HepG2 (cell line): ENCODE data around the gene CRLF1. TPM values are rescaled to one million over a fixed set of nuclear protein-coding genes. Genes with fewer than 3 reads are reported as not detected.

Source experiments
- ATAC-seq: fragments of 200-7000 bp; cut with Tn5 transposase; 3 replicates; pipeline ENCODE4 v1.9.1; 2020; ENCODE audit warnings: mild to moderate bottlenecking, moderate library complexity
- BruUV-seq: library from RNA; stranded (reverse); fragments of 400-500 nt; replicated peaks from 2 replicates; lab custom pipeline; 2021; lab: Mats Ljungman, UMichigan
- CTCF ChIA-PET: fragments of 300-600 bp; formaldehyde crosslinking; extraction: SDS; loops from one replicate; lab custom pipeline; 2021; ENCODE audit warnings: low total read pairs, inconsistent platforms, low intra/inter-chr PET ratio; lab: Yijun Ruan, JAX
- POLR2A ChIA-PET: fragments of 350-600 bp; sonication (Branson Sonifier 250); formaldehyde crosslinking; loops from one replicate; lab custom pipeline; 2020; ENCODE audit warnings: antibody characterized with exemption, inconsistent platforms; lab: Yijun Ruan, JAX
- DNase-seq: peaks from one replicate; pipeline ENCODE4 v3.0.0-alpha.2; 2015; ENCODE audit warnings: low spot score
- FAIRE-seq: peaks from 3 replicates; lab custom pipeline; 2011; peaks lifted over from hg19 to GRCh38; lab: Jason Lieb, UNC
- H2AFZ ChIP-seq: one replicate; pipeline ENCODE4 v1.6.1; 2011; ENCODE audit warnings: low read length, inconsistent platforms
- H3K27ac ChIP-seq: fragments of 300-600 bp; 3 replicates; pipeline ENCODE4 v1.8.0; 2011; ENCODE audit warnings: mixed run types, mild to moderate bottlenecking, mixed read lengths, low read length, inconsistent platforms; ENCODE audit not compliant: insufficient read depth; ENCODE audit errors: extremely low read length
- H3K27me3 ChIP-seq, 2 experiments: fragments of 200-600 bp in 1 of 2; 2 replicates in 1 of 2; 3 replicates in 1 of 2; pipeline versions ENCODE4 v1.6.0 to v1.8.0; 2011; ENCODE audit warnings: low read length in 2 of 2, mild to moderate bottlenecking in 2 of 2, moderate library complexity in 2 of 2, inconsistent platforms in 1 of 2; ENCODE audit not compliant: insufficient read depth in 2 of 2, control insufficient read depth in 1 of 2
- H3K36me3 ChIP-seq, 2 experiments: fragments of 200-600 bp in 1 of 2; replicated peaks in 1 of 2; 2 replicates in 1 of 2; 3 replicates in 1 of 2; pipeline versions ENCODE4 v1.5.1 to v1.8.0; 2011; ENCODE audit warnings: low read length in 2 of 2, inconsistent platforms in 1 of 2; ENCODE audit not compliant: insufficient read depth in 2 of 2, control insufficient read depth in 1 of 2
- H3K4me1 ChIP-seq: 2 replicates; pipeline ENCODE4 v1.5.1; 2012; ENCODE audit warnings: low read length, inconsistent platforms; ENCODE audit not compliant: insufficient read depth
- H3K4me2 ChIP-seq: 2 replicates; pipeline ENCODE4 v1.6.0; 2011; ENCODE audit warnings: low read depth, low read length, inconsistent platforms
- H3K4me3 ChIP-seq, 3 experiments: fragments of 200-600 bp in 1 of 3; sonication (generic), shearing (Covaris generic) in 1 of 3; replicated peaks in 1 of 3; 2 replicates each; pipeline ENCODE4 v1.5.1; 2011 to 2016; ENCODE audit warnings: low read length in 3 of 3, inconsistent platforms in 2 of 3, low read depth in 2 of 3, mild to moderate bottlenecking in 2 of 3, control low read depth in 1 of 3, mixed read lengths in 1 of 3; ENCODE audit not compliant: insufficient read depth in 1 of 3
- H3K79me2 ChIP-seq: one replicate; pipeline ENCODE4 v1.6.1; 2011; ENCODE audit warnings: low read length, inconsistent platforms; ENCODE audit not compliant: insufficient read depth
- H3K9ac ChIP-seq: 2 replicates; pipeline ENCODE4 v1.6.0; 2011; ENCODE audit warnings: mild to moderate bottlenecking, low read depth, low read length, inconsistent platforms; ENCODE audit not compliant: insufficient read depth
- H3K9me3 ChIP-seq: 2 replicates; pipeline ENCODE4 v1.5.1; 2012; ENCODE audit warnings: mild to moderate bottlenecking, low read length
- H4K20me1 ChIP-seq: 2 replicates; pipeline ENCODE4 v1.6.0; 2011; ENCODE audit warnings: inconsistent platforms, mild to moderate bottlenecking, low read length, moderate library complexity; ENCODE audit not compliant: insufficient read depth
- AGO1 ChIP-seq: fragments of 200-400 bp; formaldehyde crosslinking; IDR thresholded peaks from 2 replicates; pipeline ENCODE4 v1.6.1; 2017; ENCODE audit warnings: mild to moderate bottlenecking, low read depth, low read length, moderate library complexity; ENCODE audit not compliant: poor library complexity, severe bottlenecking
- AGO2 ChIP-seq: fragments of 200-400 bp; formaldehyde crosslinking; optimal IDR thresholded peaks from 2 replicates; pipeline ENCODE3; 2017; ENCODE audit warnings: mild to moderate bottlenecking, low read depth, low read length, moderate library complexity
- GABPB1 ChIP-seq: IDR thresholded peaks from 2 replicates; pipeline ENCODE4 v1.6.1; 2016; ENCODE audit warnings: mild to moderate bottlenecking, missing genetic modification reagents, moderate library complexity, missing compliant biosample characterization
- GZF1 ChIP-seq: sonication (generic); formaldehyde crosslinking; IDR thresholded peaks from 2 replicates; pipeline ENCODE4 v1.5.1; 2020; ENCODE audit warnings: mild to moderate bottlenecking, missing genetic modification reagents
- MEIS1 ChIP-seq: sonication (generic); formaldehyde crosslinking; IDR thresholded peaks from 2 replicates; pipeline ENCODE4 v1.9.0; 2021; ENCODE audit warnings: mild to moderate bottlenecking, missing genetic modification reagents, moderate library complexity, borderline replicate concordance
- NFRKB ChIP-seq: fragments of 450-650 bp; IDR thresholded peaks from 2 replicates; pipeline ENCODE4 v1.6.1; 2017
- NFYB ChIP-seq: sonication (generic); formaldehyde crosslinking; IDR thresholded peaks from 2 replicates; pipeline ENCODE4 v1.4.0; 2020; ENCODE audit warnings: missing genetic modification reagents
- POLR2G ChIP-seq: fragments of 200-400 bp; formaldehyde crosslinking; IDR thresholded peaks from 2 replicates; pipeline ENCODE4 v1.6.1; 2018; ENCODE audit warnings: mild to moderate bottlenecking, low read depth, low read length, moderate library complexity
- RBM22 ChIP-seq: fragments of 200-400 bp; formaldehyde crosslinking; optimal IDR thresholded peaks from 2 replicates; pipeline ENCODE3; 2017; ENCODE audit warnings: mild to moderate bottlenecking, low read length, moderate library complexity
- TCF7L2 ChIP-seq: IDR thresholded peaks from 2 replicates; pipeline ENCODE4 v1.6.1; 2011; ENCODE audit warnings: mild to moderate bottlenecking, low read depth, low read length, moderate library complexity
- ZBTB38 ChIP-seq: sonication (generic); formaldehyde crosslinking; IDR thresholded peaks from 2 replicates; pipeline ENCODE4 v1.5.1; 2020; ENCODE audit warnings: mild to moderate bottlenecking, missing genetic modification reagents
- ZNF343 ChIP-seq: sonication (generic); formaldehyde crosslinking; IDR thresholded peaks from 2 replicates; pipeline ENCODE4 v1.4.0; 2020; ENCODE audit warnings: mild to moderate bottlenecking, missing genetic modification reagents
- ZNF816 ChIP-seq: sonication (generic); formaldehyde crosslinking; IDR thresholded peaks from 2 replicates; pipeline ENCODE4 v1.8.0; 2022; ENCODE audit warnings: missing genetic modification reagents, mild to moderate bottlenecking, borderline replicate concordance
- ZNF883 ChIP-seq: sonication (generic); formaldehyde crosslinking; IDR thresholded peaks from 2 replicates; pipeline ENCODE4 v1.5.1; 2020; ENCODE audit warnings: mild to moderate bottlenecking, missing genetic modification reagents; ENCODE audit errors: not compliant biosample characterization
- WGBS: methylation state at CpG from one replicate; pipeline ENCODE4 v1.1.6; 2017; ENCODE audit warnings: low lambda C conversion rate; 5-methylcytosine and 5-hydroxymethylcytosine counted together
- in situ Hi-C: cut with HindIII; loops from 2 replicates; pipeline ENCODE4 v1.10.0; 2017; ENCODE audit warnings: low pct_unique_long_range_greater_than_20kb; ENCODE audit not compliant: extremely low pct_ligation_motif_present
- intact Hi-C: fragments of 100-400 bp; cut with micrococcal nuclease; formaldehyde crosslinking; loops from one replicate; pipeline ENCODE4 v1.10.0; 2022; ENCODE audit not compliant: unreplicated experiment
- polyA plus RNA-seq, 8 experiments: library from polyadenylated mRNA; depleted of rRNA in 3 of 8; stranded (reverse) in 7 of 8; unstranded in 1 of 8; fragments of >200 nt; fragmentation: Illumina TruSeq in 4 of 8; extraction: Trizol in 4 of 8; gene quantifications; 2 replicates each; pipeline versions ENCODE4 v1.2.1 to v1.2.3, GENCODE V29; 2011 to 2016; ENCODE audit warnings: low read depth in 4 of 8, missing spikeins in 1 of 8, mixed read lengths in 1 of 8; ENCODE audit not compliant: insufficient read depth in 1 of 8
- total RNA-seq, 5 experiments: library from RNA; depleted of rRNA; stranded (reverse); fragments of >200 nt; fragmentation: Illumina TruSeq; extraction: Trizol; gene quantifications; 2 replicates each; pipeline ENCODE4 v1.2.3, GENCODE V29; 2016; ENCODE audit warnings: low read depth in 1 of 5
- TF ChIP-seq, protein P1 (sequence below): IDR thresholded peaks from 2 replicates; pipeline ENCODE4 v1.6.1; 2016; ENCODE audit warnings: low read depth, control low read depth

CRLF1 gene
- total and polyA plus RNA-seq, 2 of the 13 experiments (the other 11 are each of a cell fraction or from before 2014, with no cell fraction given) = 217 to 296 TPM

DNA sequence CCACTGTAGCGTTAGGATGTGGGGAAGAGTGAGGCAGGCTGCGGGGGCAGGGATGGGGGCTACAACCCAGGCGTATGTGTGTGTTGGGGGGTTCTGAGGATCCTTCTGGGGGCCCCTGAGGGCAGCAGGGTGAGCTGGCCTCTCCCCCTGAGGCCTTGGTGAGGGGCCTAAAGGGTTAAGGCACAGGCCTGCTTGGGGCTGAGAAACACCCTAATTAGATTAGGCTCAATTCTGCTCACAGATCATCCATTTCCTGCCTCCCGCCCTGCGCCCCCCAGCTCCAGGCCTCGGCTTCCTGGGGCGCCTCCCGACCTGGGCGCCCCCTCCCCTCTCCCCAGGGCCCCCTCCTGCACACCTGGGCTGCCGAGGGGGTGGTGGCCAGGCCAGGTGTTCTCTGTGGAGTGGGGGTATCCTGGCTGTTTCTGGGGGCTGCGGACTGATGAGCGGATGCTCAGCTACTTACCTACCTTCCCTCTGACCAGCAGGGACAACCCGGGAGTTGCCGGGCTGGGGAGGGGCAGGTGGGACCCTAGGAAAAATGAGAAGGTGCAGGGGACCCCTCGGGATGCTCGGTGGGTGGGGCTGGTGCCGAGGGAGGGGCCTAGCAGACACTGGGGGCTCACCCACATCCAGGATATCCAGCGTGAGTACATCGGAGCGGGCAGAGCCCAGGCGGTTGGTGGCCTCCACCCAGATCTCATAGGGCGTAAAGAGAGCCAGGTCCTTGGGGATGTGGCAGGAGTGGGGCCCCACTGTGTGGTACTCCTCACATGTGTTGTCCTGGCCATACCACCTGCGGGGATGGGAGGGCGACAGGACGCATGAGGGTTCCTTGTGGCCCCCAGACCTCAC is 8.6 kb downstream of the CRLF1 start:
- H2AFZ ChIP-seq = no peak overlapping the region
- H3K9me3 ChIP-seq = no peaks in the 10 kb centered on the region
- ATAC-seq = no peak
- H3K4me1 ChIP-seq = peaks cover 5% of the 10 kb centered on the region
- CTCF ChIA-PET = no interaction called here
- H3K36me3 ChIP-seq = peaks cover 20 to 55% of the 10 kb centered on the region in 2 experiments; a peak in 4 of 5 replicates
- H3K4me3 ChIP-seq = no peak overlapping the region
- POLR2A ChIA-PET = no interaction called here
- no peaks in the 10 kb centered on the region for H3K27me3 ChIP-seq
- H3K4me2 ChIP-seq = no peak overlapping the region
- no TSS peak for BruUV-seq
- 96% methylated on average over 19 of the region's 25 CpGs for WGBS
- TF ChIP-seq GZF1 (CRISPR knock-in tag) = no peak
- no peak for TF ChIP-seq NFYB (CRISPR knock-in tag)
- peak; percentile 53 for TF ChIP-seq AGO2
- no peak for TF ChIP-seq ZNF883
- TF ChIP-seq ZNF343 (CRISPR knock-in tag) = no peak
- TF ChIP-seq, all 625 proteins: peak for 1
- DNase-seq = no peak
- H3K27ac ChIP-seq = no peak overlapping the region
- in situ Hi-C loops = no loop called here
- H3K79me2 ChIP-seq = peaks cover 11% of the 10 kb centered on the region
- intact Hi-C loops = no loop called here
- H4K20me1 ChIP-seq = peaks cover 9% of the 10 kb centered on the region
- no peak overlapping the region for H3K9ac ChIP-seq
- FAIRE-seq = no peak

DNA sequence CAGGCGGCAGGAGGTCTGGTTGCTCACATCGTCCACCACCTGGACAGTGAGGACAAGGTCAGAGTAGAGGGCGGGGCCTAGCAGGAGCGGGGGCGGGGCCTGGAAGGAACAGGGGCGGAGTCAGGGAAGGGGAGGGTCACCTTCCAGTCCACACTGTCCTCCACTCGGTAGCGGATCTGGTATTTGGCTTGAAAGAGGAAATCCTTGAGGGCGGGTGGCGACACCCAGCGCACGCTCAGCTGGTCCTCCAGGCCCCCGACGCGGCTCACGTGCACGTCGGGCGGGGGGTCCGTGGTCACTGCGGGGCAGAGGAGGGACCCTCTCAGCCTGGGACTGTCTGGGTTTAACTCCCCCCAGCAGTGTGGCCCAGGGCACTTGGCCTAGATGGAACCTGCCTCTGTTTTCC is 9.8 kb downstream of the CRLF1 start:
- no peak overlapping the region for H3K27ac ChIP-seq
- peak; percentile 65 for ATAC-seq
- 86% methylated on average over 21 of the region's 21 CpGs for WGBS
- H3K4me2 ChIP-seq = no peak overlapping the region
- BruUV-seq = no TSS peak
- FAIRE-seq = no peak
- H4K20me1 ChIP-seq = peaks cover 4% of the 10 kb centered on the region; the same call in 1 of the 2 replicates
- DNase-seq = peak; percentile 41
- no peak overlapping the region for H2AFZ ChIP-seq
- POLR2A ChIA-PET = no interaction called here
- no peak overlapping the region for H3K4me3 ChIP-seq
- no peaks in the 10 kb centered on the region for H3K27me3 ChIP-seq
- no peaks in the 10 kb centered on the region for H3K4me1 ChIP-seq
- CTCF ChIA-PET = no interaction called here
- H3K9ac ChIP-seq = no peak overlapping the region
- H3K9me3 ChIP-seq = no peaks in the 10 kb centered on the region
- intact Hi-C loops = no loop called here
- peaks cover 5% of the 10 kb centered on the region for H3K79me2 ChIP-seq
- H3K36me3 ChIP-seq = peaks cover 17 to 53% of the 10 kb centered on the region in 2 experiments; a peak in 4 of 5 replicates
- in situ Hi-C loops = no loop called here
- TF ChIP-seq MEIS1 = no peak
- TF ChIP-seq, protein P1, sequence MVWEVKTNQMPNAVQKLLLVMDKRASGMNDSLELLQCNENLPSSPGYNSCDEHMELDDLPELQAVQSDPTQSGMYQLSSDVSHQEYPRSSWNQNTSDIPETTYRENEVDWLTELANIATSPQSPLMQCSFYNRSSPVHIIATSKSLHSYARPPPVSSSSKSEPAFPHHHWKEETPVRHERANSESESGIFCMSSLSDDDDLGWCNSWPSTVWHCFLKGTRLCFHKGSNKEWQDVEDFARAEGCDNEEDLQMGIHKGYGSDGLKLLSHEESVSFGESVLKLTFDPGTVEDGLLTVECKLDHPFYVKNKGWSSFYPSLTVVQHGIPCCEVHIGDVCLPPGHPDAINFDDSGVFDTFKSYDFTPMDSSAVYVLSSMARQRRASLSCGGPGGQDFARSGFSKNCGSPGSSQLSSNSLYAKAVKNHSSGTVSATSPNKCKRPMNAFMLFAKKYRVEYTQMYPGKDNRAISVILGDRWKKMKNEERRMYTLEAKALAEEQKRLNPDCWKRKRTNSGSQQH (CRISPR knock-in tag) = no peak
- no peak for TF ChIP-seq TCF7L2
- peak; percentile 73; the same call in 1 of the 2 replicates for TF ChIP-seq ZBTB38 (CRISPR knock-in tag)
- TF ChIP-seq ZNF816 (CRISPR knock-in tag) = no peak
- no peak for TF ChIP-seq NFRKB
- TF ChIP-seq POLR2G = 0 out of 2 replicates have a peak, but pooled peaks have one; percentile 9
- peak; percentile 76 for TF ChIP-seq AGO2
- peak; percentile 57 for TF ChIP-seq RBM22
- 0 out of 2 replicates have a peak, but pooled peaks have one; percentile 13 for TF ChIP-seq GABPB1 (CRISPR knock-in tag)
- peak; percentile 41 for TF ChIP-seq AGO1
